Mesenchymal stem cell (in vitro differentiated cells and primary cell): ENCODE data around the gene DMD.

Experiments used
- DNase-seq: peaks from one replicate; pipeline ENCODE4 v3.0.0-alpha.2; 2013
- H2AFZ ChIP-seq: one replicate; pipeline ENCODE4 v1.6.1; 2013; ENCODE audit warnings: low read depth, mild to moderate bottlenecking, control low read depth, inconsistent platforms, low read length, moderate library complexity
- H2AK5ac ChIP-seq: 2 replicates; pipeline ENCODE4 v1.6.1; 2013; ENCODE audit warnings: low read length, moderate library complexity, mild to moderate bottlenecking, inconsistent platforms; ENCODE audit not compliant: severe bottlenecking
- H2BK120ac ChIP-seq: one replicate; pipeline ENCODE4 v1.6.1; 2013; ENCODE audit warnings: low read depth, mild to moderate bottlenecking, inconsistent platforms, low read length, moderate library complexity
- H2BK12ac ChIP-seq, 2 experiments: one replicate each; pipeline ENCODE4 v1.6.1; 2013; ENCODE audit warnings: inconsistent platforms in 2 of 2, low read length in 2 of 2, mild to moderate bottlenecking in 2 of 2, moderate library complexity in 2 of 2, control low read depth in 1 of 2
- H2BK15ac ChIP-seq: one replicate; pipeline ENCODE4 v1.6.1; 2013; ENCODE audit warnings: mild to moderate bottlenecking, low read depth, inconsistent platforms; ENCODE audit not compliant: poor library complexity, severe bottlenecking
- H2BK5ac ChIP-seq: 2 replicates; pipeline ENCODE4 v1.6.1; 2013; ENCODE audit warnings: low read depth, mild to moderate bottlenecking, low read length, control low read depth, inconsistent platforms; ENCODE audit not compliant: poor library complexity, severe bottlenecking
- H3K14ac ChIP-seq, 2 experiments: one replicate each; pipeline ENCODE4 v1.6.1; 2013; ENCODE audit warnings: inconsistent platforms in 2 of 2, low read length in 2 of 2, control low read depth in 1 of 2, mild to moderate bottlenecking in 1 of 2, moderate library complexity in 1 of 2
- H3K18ac ChIP-seq, 2 experiments: one replicate each; pipeline ENCODE4 v1.6.1; 2013; ENCODE audit warnings: inconsistent platforms in 2 of 2, low read length in 2 of 2, control low read depth in 1 of 2, low read depth in 1 of 2, mild to moderate bottlenecking in 1 of 2
- H3K23ac ChIP-seq, 2 experiments: one replicate each; pipeline ENCODE4 v1.6.1; 2013; ENCODE audit warnings: inconsistent platforms in 2 of 2, low read length in 2 of 2, mild to moderate bottlenecking in 2 of 2, moderate library complexity in 2 of 2, control low read depth in 1 of 2
- H3K27ac ChIP-seq: 2 replicates; pipeline ENCODE4 v1.5.1; 2013; ENCODE audit warnings: mild to moderate bottlenecking, moderate library complexity, low read length, control low read depth, inconsistent platforms; ENCODE audit not compliant: poor library complexity, severe bottlenecking
- H3K27me3 ChIP-seq, 2 experiments: 2 replicates each; pipeline versions ENCODE4 v1.6.1 to v1.7.0; 2013; ENCODE audit warnings: low read length in 2 of 2, mild to moderate bottlenecking in 2 of 2, moderate library complexity in 2 of 2, control low read depth in 1 of 2, inconsistent platforms in 1 of 2; ENCODE audit not compliant: control insufficient read depth in 1 of 2, insufficient read depth in 1 of 2
- H3K36me3 ChIP-seq, 2 experiments: 2 replicates each; pipeline versions ENCODE4 v1.6.1 to v1.7.0; 2013; ENCODE audit warnings: low read length in 2 of 2, control low read depth in 1 of 2, inconsistent platforms in 1 of 2, low read depth in 1 of 2, mild to moderate bottlenecking in 1 of 2; ENCODE audit not compliant: insufficient read depth in 2 of 2, control insufficient read depth in 1 of 2
- H3K4ac ChIP-seq, 2 experiments: one replicate each; pipeline ENCODE4 v1.6.1; 2013; ENCODE audit warnings: inconsistent platforms in 2 of 2, low read length in 2 of 2, mild to moderate bottlenecking in 2 of 2, moderate library complexity in 2 of 2, control low read depth in 1 of 2, low read depth in 1 of 2
- H3K4me1 ChIP-seq: 2 replicates; pipeline ENCODE4 v1.6.1; 2013; ENCODE audit warnings: low read depth, low read length, control low read depth; ENCODE audit not compliant: control insufficient read depth, insufficient read depth
- H3K4me2 ChIP-seq: 2 replicates; pipeline ENCODE4 v1.6.1; 2013; ENCODE audit warnings: low read length, mild to moderate bottlenecking, inconsistent platforms; ENCODE audit not compliant: poor library complexity, severe bottlenecking
- H3K4me3 ChIP-seq, 2 experiments: 2 replicates each; pipeline versions ENCODE4 v1.5.1 to v1.7.0; 2013; ENCODE audit warnings: low read length in 2 of 2, mild to moderate bottlenecking in 2 of 2, control low read depth in 1 of 2, low read depth in 1 of 2; ENCODE audit not compliant: insufficient read depth in 1 of 2
- H3K79me1 ChIP-seq: replicated peaks from 2 replicates; pipeline ENCODE4 v1.6.1; 2013; ENCODE audit warnings: mild to moderate bottlenecking, control low read depth, low read length, inconsistent platforms; ENCODE audit not compliant: poor library complexity, severe bottlenecking
- H3K9ac ChIP-seq: 2 replicates; pipeline ENCODE4 v1.7.0; 2013; ENCODE audit warnings: mild to moderate bottlenecking, low read length, moderate library complexity
- H3K9me3 ChIP-seq: 2 replicates; pipeline ENCODE4 v1.7.0; 2013; ENCODE audit warnings: mild to moderate bottlenecking, low read length; ENCODE audit not compliant: control insufficient read depth
- H4K8ac ChIP-seq: one replicate; pipeline ENCODE4 v1.6.1; 2013; ENCODE audit warnings: inconsistent platforms, mild to moderate bottlenecking, low read length, moderate library complexity
- H4K91ac ChIP-seq: one replicate; pipeline ENCODE4 v1.6.1; 2013; ENCODE audit warnings: mild to moderate bottlenecking, low read length, inconsistent platforms
- WGBS: methylation state at CpG from one replicate; pipeline ENCODE4 v1.1.7; 2013; ENCODE audit warnings: mixed read lengths; 5-methylcytosine and 5-hydroxymethylcytosine counted together

DMD gene

DNA sequence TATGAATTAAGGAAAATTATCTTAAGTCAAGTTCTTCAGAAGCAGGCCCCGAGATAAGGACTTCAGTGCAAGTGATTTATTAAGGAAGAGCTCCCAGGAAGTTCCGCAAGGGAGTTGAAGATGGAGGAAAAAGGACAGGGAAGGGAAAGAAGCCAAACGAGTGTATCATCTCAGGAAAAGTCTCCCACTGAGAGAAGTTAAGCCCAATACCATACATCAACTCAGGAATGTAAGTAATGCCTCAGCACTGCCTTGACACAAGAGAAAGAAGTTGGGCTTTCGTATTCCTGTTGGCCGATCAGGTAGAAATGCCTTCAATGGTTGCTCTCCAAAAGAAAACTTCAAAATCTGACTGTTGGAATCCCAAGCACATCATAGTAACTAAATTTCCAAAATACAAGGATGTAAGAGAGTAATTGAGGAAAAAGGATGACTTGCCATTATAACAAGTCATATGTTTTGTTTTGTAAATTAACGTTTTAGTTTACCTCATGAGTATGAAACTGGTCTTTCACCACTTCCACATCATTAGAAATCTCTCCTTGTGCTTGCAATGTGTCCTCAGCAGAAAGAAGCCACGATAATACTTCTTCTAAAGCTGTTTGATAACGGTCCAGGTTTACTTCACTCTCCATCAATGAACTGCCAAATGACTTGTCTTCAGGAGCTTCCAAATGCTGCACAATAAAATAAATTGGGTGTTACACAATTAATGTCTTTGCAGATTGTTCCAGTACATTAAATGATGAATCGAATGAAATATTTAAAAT, 566.7 kb downstream of the DMD start:
- Histone ChIP-seq H3K4me2 (no peak overlapping the region), H2AFZ (no peak overlapping the region), H2BK120ac (no peak overlapping the region), H3K9me3 (no peaks in the 10 kb centered on the region), H3K18ac (no peak overlapping the region), H2BK15ac (no peak overlapping the region), H2AK5ac (no peak overlapping the region), H3K79me1 (no peaks in the 10 kb centered on the region), H3K23ac (no peak overlapping the region), H3K9ac (no peak overlapping the region), H4K91ac (no peak overlapping the region), H3K4me3 (no peak overlapping the region), H3K27me3 (no peaks in the 10 kb centered on the region), H3K4ac (no peak overlapping the region), H4K8ac (no peak overlapping the region), H3K14ac (no peak overlapping the region), H3K36me3 (no peaks in the 10 kb centered on the region), H3K27ac (no peak overlapping the region), H3K4me1 (no peaks in the 10 kb centered on the region), H2BK12ac (no peak overlapping the region), H2BK5ac (no peak overlapping the region)
- 87% methylated on average over 5 of the region's 9 CpGs for WGBS
- no peak for DNase-seq

GRCh38 chrX:32642283-32642682, 569.1 kb downstream of the DMD start:
- Histone ChIP-seq H3K36me3 (no peaks in the 10 kb centered on the region), H3K23ac (no peak overlapping the region), H3K9me3 (no peaks in the 10 kb centered on the region), H4K91ac (no peak overlapping the region), H3K79me1 (no peaks in the 10 kb centered on the region), H2AFZ (no peak overlapping the region), H2BK12ac (no peak overlapping the region), H2BK120ac (no peak overlapping the region), H3K4me1 (no peaks in the 10 kb centered on the region), H2BK15ac (no peak overlapping the region), H3K9ac (no peak overlapping the region), H2AK5ac (no peak overlapping the region), H3K4me2 (no peak overlapping the region), H3K4ac (no peak overlapping the region), H3K14ac (no peak overlapping the region), H3K27ac (no peak overlapping the region), H3K18ac (no peak overlapping the region), H4K8ac (no peak overlapping the region), H2BK5ac (no peak overlapping the region), H3K4me3 (no peak overlapping the region), H3K27me3 (no peaks in the 10 kb centered on the region)
- WGBS = no CpG with 5 or more reads among the region's 3 CpGs
- no peak for DNase-seq

DNA sequence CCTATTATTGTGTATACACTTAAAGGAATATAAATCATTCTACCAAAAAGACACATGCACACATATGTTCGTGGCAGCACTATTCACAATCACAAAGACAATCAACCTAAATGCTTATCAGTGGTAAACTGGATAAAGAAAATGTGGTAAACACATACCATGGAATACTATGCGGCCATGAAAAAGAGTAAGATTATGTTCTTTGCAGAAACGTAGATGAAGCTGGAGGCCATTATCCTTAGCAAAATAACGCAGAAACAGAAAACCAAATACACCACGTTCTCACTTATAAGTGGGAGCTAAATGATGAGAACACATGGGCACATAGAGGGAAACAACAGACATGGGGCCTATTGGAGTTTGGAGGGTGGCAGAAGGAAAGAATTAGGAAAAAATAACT, 593.2 kb downstream of the DMD start:
- Histone ChIP-seq H2BK120ac (no peak overlapping the region), H2AFZ (no peak overlapping the region), H3K27me3 (no peaks in the 10 kb centered on the region), H3K4me2 (no peak overlapping the region), H2BK15ac (no peak overlapping the region), H4K91ac (no peak overlapping the region), H3K9ac (no peak overlapping the region), H3K23ac (no peak overlapping the region), H3K4me1 (no peaks in the 10 kb centered on the region), H3K4ac (no peak overlapping the region), H3K79me1 (no peaks in the 10 kb centered on the region), H2BK12ac (no peak overlapping the region), H4K8ac (no peak overlapping the region), H3K9me3 (peaks cover 4% of the 10 kb centered on the region), H3K4me3 (no peak overlapping the region), H3K36me3 (no peaks in the 10 kb centered on the region), H3K18ac (no peak overlapping the region), H3K27ac (no peak overlapping the region), H3K14ac (no peak overlapping the region), H2AK5ac (no peak overlapping the region), H2BK5ac (no peak overlapping the region)
- no CpG with 5 or more reads among the region's 5 CpGs for WGBS
- DNase-seq = no peak

DNA sequence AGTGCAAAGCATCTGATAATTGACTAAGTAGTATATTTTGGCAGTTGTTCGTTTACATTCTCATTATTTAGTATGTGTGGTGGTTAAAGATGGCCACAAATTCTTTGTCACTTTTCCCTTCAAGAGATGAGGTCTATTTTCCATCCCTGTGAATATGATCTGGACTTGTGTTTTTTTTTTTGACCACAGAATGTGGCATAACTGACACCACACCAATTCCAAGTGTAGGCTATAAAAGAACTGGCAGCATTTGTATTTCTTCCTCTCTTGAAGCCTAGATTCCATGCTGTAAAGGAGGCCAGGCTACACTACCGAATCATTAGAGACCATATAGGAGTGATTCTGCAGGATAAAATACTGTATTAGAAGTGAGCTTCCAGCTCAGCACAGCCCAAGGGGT, 596.6 kb downstream of the DMD start:
- Histone ChIP-seq H2BK12ac (no peak overlapping the region), H2BK15ac (no peak overlapping the region), H2AFZ (no peak overlapping the region), H3K79me1 (no peaks in the 10 kb centered on the region), H4K91ac (no peak overlapping the region), H4K8ac (no peak overlapping the region), H2BK5ac (no peak overlapping the region), H2AK5ac (no peak overlapping the region), H3K9me3 (peaks cover 4% of the 10 kb centered on the region), H3K4ac (no peak overlapping the region), H3K18ac (no peak overlapping the region), H3K14ac (no peak overlapping the region), H3K4me1 (no peaks in the 10 kb centered on the region), H3K4me3 (no peak overlapping the region), H3K27ac (no peak overlapping the region), H3K9ac (no peak overlapping the region), H3K23ac (no peak overlapping the region), H3K27me3 (no peaks in the 10 kb centered on the region), H3K4me2 (no peak overlapping the region), H2BK120ac (no peak overlapping the region), H3K36me3 (no peaks in the 10 kb centered on the region)
- no peak for DNase-seq
- no CpG with 5 or more reads among the region's 2 CpGs for WGBS
